AG10803 (cell line): ENCODE measurements around the gene MLST8.

Experiments used
- DNase-seq: peaks from one replicate; pipeline ENCODE4 v3.0.0; 2010; ENCODE audit warnings: low read depth
- H3K4me3 ChIP-seq: 2 replicates; pipeline ENCODE4 v1.5.1; 2011; ENCODE audit warnings: mild to moderate bottlenecking, low read length, control low read depth
- TF ChIP-seq, protein P1 (sequence below): conservative IDR thresholded peaks from 2 replicates; pipeline ENCODE4 v1.5.1; 2011; ENCODE audit warnings: mild to moderate bottlenecking, low read length, control low read depth, inconsistent platforms

The MLST8 gene

DNA sequence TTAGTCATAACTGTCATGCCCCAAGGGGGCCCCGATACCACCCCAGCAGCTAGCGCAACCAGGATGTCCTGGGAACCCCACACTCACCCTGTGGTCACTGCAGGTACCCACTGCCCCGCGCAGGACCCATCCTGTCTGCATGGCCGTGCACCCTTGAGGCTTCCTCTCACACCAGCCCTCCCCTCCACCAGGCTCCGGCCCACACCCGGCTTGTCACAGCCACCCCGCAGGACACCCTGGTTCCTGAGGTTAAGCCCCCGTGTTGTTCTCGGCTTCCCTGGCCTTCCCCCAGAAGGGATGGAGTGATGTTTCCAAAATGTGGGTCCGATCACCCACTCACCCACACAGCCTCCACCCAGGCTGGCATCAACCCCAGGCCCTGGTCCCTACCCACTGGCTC, 38.5 kb downstream of the MLST8 start:
- H3K4me3 ChIP-seq, result no peak overlapping the region
- TF ChIP-seq, protein P1, sequence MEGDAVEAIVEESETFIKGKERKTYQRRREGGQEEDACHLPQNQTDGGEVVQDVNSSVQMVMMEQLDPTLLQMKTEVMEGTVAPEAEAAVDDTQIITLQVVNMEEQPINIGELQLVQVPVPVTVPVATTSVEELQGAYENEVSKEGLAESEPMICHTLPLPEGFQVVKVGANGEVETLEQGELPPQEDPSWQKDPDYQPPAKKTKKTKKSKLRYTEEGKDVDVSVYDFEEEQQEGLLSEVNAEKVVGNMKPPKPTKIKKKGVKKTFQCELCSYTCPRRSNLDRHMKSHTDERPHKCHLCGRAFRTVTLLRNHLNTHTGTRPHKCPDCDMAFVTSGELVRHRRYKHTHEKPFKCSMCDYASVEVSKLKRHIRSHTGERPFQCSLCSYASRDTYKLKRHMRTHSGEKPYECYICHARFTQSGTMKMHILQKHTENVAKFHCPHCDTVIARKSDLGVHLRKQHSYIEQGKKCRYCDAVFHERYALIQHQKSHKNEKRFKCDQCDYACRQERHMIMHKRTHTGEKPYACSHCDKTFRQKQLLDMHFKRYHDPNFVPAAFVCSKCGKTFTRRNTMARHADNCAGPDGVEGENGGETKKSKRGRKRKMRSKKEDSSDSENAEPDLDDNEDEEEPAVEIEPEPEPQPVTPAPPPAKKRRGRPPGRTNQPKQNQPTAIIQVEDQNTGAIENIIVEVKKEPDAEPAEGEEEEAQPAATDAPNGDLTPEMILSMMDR, result no peak
- no peak for DNase-seq

DNA sequence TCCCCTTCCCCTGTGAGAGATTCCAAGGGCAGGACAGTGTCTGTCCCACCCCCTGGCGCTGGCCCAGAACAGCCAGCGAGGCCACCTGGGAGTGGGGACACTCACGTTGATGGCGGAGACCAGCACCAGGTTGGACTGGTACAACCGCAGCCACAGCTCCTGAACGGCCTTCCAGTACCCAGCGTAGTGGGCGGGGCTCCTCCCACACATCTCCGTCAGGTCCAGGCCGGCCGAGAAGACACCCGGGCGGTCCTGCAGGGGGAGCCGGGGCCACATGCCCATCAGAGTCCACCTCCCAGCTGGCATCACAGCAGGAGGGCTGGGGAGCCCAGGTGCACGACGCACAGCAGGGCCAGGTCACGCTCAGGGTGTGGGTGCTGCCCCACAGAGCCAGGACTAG, 39.0 kb downstream of the MLST8 start:
- H3K4me3 ChIP-seq, result no peak overlapping the region
- DNase-seq, result no peak
- TF ChIP-seq, protein P1, result no peak

DNA sequence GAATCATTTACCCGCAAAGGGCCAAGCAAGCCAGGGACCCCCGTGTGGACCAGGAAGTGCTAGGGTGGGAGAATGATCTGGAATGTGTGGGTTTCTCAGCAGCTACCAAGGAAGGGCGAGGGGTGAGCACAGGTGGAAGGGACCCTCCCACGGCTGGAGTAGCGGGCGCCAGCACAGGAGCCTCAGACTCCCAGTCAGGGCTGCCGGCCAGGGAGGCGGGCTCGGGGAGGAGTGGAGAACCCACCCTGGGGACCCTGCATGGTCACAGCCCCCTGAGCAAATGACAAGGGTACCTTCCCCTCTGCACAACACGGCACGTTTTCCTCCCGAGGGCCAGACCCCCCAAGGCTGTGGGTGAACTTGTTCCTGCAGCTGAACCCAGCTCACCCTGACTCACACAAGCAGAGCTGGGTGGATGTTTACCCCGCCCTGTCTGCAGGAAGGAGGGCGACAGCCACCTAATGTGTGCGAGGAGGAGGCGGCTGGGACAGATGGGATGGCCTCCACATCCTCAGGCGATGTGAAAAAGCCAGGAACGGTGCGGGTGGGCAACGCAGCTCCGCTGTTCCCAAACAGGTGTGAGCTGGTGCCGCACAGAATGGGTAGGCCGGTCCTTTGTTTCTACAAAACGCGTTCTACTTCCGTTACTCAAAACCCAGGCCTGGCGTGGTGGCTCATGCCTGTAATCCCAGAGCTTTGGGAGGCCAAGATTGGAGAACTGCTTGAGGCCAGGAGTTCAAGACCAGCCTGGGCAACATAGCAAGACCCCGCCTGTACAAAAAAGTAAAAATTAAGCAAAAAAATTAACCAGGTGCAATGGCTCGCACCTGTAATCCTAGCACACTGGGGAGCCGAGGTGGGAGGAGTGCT, 39.9 kb downstream of the MLST8 start:
- no peak overlapping the region for H3K4me3 ChIP-seq
- no peak for DNase-seq
- TF ChIP-seq, protein P1, result no peak

- TF ChIP-seq, protein P1, result no peak
- no peak overlapping the region for H3K4me3 ChIP-seq
- no peak for DNase-seq
These were observed 41.1 kb downstream of the MLST8 start for GRCh38 chr16:2246301-2246885.

DNA sequence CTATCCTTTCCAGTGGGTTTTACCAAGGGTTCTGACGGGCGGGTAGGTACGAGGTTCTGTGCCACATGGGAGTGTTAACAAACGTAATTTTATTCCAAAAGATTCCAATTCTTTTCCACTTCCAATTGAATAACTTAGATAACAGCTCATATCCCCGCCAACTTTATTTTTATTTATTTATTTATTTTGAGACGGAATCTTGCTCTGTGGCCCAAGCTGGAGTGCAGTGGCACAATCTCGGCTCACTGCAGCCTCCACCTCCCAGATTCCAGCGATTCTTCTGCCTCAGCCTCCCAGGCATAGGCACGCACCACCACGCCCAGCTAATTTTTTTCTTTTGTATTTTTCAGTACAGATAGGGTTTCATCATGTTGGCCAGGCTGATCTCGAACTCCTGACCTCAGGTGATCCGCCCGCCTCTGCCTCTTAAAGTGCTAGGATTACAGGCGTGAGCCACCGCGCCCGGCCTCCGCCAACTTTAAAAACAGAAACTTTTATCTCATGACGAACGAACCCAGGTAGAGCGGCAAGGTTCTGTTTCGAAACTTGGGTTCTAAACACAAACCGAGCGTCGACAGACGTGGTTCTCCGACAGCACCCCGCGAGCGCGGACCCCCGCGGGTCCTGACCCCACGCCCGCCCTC, 45.5 kb downstream of the MLST8 start:
- H3K4me3 ChIP-seq, result peak overlapping the region; percentile 73
- peak; percentile 38 for DNase-seq
- TF ChIP-seq, protein P1, result no peak

GRCh38 chr16:2251296-2252111, 46.2 kb downstream of the MLST8 start, which contains the start of gene ECI1:
Gene ECI1 (minus strand): TSS chr16:2251587. CDS start chr16:2251566, 21 bp downstream.
- TF ChIP-seq, protein P1, result peak; percentile 54
- peak; percentile 94 for DNase-seq
- H3K4me3 ChIP-seq, result peak within 1 kb of the TSS; percentile 73
